ENCODE data around the gene FNDC7.
"Not testable (repeated sequence)": the region's sequence is repeated elsewhere in the genome, so short reads cannot be mapped to it uniquely, and the experiment has no call there.

FNDC7 gene

DNA sequence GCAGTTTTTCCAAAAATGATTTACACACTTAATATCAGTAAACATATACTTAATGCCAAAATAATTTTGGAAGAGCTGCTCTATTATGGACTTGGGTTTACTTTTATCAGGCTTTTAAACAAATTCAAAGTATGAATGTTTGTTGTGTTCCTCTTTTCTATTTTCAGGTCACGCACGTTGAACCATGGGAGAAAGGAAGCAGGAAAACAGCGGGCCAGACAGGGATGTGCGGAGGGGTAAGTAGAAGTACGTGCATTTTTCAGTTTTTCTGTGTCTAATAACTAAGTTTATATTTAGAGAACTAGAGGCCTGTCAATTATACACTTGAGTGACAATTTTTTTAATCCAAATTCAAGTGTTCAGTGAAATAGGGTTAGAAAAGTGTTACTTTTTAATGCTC is 17.2 kb upstream of the FNDC7 start:
- Histone ChIP-seq H3K36me3 (ENCODE audit: control insufficient read depth, insufficient read depth, low read length) (peaks cover 40% of the 10 kb centered on the region), H3K27me3 (replicated peaks; ENCODE audit: control insufficient read depth, insufficient read depth, low read length, poor library complexity, severe bottlenecking) (no peaks in the 10 kb centered on the region), H3K9me3 (ENCODE audit: control insufficient read depth, low read length) (no peaks in the 10 kb centered on the region), H3K4me1 (ENCODE audit: control insufficient read depth, insufficient read depth, low read length, poor library complexity, severe bottlenecking) (peaks cover 22% of the 10 kb centered on the region), H3K4me3 (ENCODE audit: insufficient read depth, low read depth, low read length, poor library complexity, severe bottlenecking) (no peak overlapping the region), H3K27ac (ENCODE audit: insufficient read depth, low read length, poor library complexity, severe bottlenecking) (peak overlapping the region; percentile 18)
- no peak for DNase-seq

DNA sequence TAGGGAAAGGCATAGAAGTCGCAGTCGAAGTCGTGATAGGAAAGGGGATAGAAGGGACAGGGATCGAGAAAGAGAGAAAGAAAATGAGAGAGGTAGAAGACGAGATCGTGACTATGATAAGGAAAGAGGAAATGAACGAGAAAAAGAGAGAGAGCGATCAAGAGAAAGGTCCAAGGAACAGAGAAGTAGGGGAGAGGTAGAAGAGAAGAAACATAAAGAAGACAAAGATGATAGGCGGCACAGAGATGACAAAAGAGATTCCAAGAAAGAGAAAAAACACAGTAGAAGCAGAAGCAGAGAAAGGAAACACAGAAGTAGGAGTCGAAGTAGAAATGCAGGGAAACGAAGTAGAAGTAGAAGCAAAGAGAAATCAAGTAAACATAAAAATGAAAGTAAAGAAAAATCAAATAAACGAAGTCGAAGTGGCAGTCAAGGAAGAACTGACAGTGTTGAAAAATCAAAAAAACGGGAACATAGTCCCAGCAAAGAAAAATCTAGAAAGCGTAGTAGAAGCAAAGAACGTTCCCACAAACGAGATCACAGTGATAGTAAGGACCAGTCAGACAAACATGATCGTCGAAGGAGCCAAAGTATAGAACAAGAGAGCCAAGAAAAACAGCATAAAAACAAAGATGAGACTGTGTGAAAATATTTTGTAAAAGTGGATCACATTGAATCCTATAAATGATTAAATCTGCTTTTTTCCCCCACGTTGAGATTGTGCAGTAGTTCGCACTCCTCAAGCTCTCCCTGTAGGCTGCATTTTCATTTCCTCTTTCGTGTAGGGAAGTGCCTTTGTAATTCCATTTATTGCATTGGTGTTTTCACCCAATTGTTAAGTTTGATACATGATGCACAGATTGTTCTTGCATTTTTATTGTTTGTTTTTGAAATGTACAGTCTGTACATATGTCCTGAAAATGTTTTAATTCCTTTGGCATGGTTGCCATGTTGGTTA is 13.1 kb upstream of the FNDC7 start:
- Histone ChIP-seq H3K4me1 (ENCODE audit: control insufficient read depth, insufficient read depth, low read length, poor library complexity, severe bottlenecking) (peaks cover 25% of the 10 kb centered on the region), H3K27me3 (replicated peaks; ENCODE audit: control insufficient read depth, insufficient read depth, low read length, poor library complexity, severe bottlenecking) (no peaks in the 10 kb centered on the region), H3K27ac (ENCODE audit: insufficient read depth, low read length, poor library complexity, severe bottlenecking) (peak overlapping the region; percentile 58), H3K4me3 (ENCODE audit: insufficient read depth, low read depth, low read length, poor library complexity, severe bottlenecking) (no peak overlapping the region), H3K36me3 (ENCODE audit: control insufficient read depth, insufficient read depth, low read length) (peaks cover 43% of the 10 kb centered on the region), H3K9me3 (ENCODE audit: control insufficient read depth, low read length) (no peaks in the 10 kb centered on the region)
- no peak for DNase-seq

DNA sequence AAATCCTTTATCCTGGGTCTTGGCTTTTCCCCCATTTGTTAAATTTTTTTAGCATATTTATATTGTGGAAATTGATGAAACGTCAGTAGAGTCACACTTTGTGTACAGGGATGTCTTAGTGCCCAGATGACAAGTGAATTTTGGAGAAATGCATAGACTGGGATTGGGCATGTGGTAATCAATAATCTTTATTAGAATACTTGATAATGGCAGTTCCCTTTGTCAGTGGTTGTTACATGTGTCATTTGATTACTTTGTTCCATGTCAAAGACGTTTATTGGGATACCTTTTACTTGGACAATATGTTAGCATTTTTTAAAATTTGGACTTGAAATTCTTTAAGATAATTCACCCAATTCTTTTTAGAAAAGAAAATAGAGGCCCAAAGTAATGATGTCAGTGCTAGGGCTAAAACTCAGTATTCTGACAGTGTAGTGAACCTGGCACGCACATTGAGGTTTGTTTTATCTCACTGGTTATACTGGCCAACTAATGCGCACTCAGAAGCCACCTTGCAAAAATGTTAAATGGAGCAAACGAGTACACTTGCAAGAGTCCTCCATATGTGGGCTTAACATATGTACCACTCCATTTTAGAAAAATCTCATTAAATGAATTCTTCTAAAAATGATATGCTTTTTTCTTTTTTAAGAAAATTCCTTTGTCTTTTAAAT is 11.4 kb upstream of the FNDC7 start:
- no peaks in the 10 kb centered on the region for H3K27me3 ChIP-seq (replicated peaks; ENCODE audit: control insufficient read depth, insufficient read depth, low read length, poor library complexity, severe bottlenecking)
- H3K4me3 ChIP-seq (ENCODE audit: insufficient read depth, low read depth, low read length, poor library complexity, severe bottlenecking), result no peak overlapping the region
- H3K36me3 ChIP-seq (ENCODE audit: control insufficient read depth, insufficient read depth, low read length), result peaks cover 42% of the 10 kb centered on the region
- H3K9me3 ChIP-seq (ENCODE audit: control insufficient read depth, low read length), result no peaks in the 10 kb centered on the region
- no peak overlapping the region for H3K27ac ChIP-seq (ENCODE audit: insufficient read depth, low read length, poor library complexity, severe bottlenecking)
- H3K4me1 ChIP-seq (ENCODE audit: control insufficient read depth, insufficient read depth, low read length, poor library complexity, severe bottlenecking), result peaks cover 22% of the 10 kb centered on the region
- DNase-seq, result no peak

DNA sequence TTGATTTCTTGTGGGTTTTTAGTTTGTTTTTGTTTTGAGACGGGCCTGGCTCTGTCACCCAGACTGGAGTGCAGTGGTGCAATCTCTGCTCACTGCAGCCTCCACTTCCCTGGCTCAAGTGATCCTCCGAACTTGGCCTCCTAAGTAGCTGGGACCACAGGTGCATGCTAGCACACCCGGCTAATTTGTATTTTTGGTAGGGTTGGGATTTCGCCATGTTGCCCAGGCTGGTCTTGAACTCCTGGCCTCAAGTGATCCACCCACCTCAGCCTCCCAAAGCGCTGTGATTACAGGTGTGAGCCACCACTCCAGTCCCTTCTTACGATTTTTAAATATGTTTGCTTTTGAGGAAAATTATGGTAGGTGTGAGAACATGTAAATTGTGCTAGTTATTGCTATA is 10.6 kb upstream of the FNDC7 start:
- not testable (repeated sequence) for H3K9me3 ChIP-seq (ENCODE audit: control insufficient read depth, low read length); H3K27me3 ChIP-seq (replicated peaks; ENCODE audit: control insufficient read depth, insufficient read depth, low read length, poor library complexity, severe bottlenecking); DNase-seq; H3K27ac ChIP-seq (ENCODE audit: insufficient read depth, low read length, poor library complexity, severe bottlenecking); H3K4me3 ChIP-seq (ENCODE audit: insufficient read depth, low read depth, low read length, poor library complexity, severe bottlenecking)
- H3K36me3 ChIP-seq (ENCODE audit: control insufficient read depth, insufficient read depth, low read length), result peaks cover 34% of the 10 kb centered on the region
- peaks cover 16% of the 10 kb centered on the region for H3K4me1 ChIP-seq (ENCODE audit: control insufficient read depth, insufficient read depth, low read length, poor library complexity, severe bottlenecking)

DNA sequence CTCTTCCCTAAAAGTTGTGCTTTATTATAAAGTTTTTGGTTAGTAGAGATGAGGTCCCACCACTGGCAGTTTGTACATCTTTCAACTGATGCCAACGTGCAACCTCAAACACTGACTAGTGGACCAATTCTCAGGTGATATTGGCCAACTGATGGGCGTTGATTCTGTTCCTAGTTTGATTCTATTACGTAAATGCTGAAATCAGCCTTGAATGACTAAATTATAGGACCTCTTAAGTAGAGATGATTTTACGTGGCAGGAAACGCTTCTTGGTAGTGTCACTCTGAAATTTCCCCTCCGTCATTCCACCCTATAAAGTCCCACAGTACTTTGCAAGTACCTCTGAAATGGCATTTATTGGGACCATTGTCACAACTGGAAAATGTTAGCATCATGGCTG is 8.8 kb upstream of the FNDC7 start:
- peak; percentile 0 to 20 (median 15) for DNase-seq
- H3K9me3 ChIP-seq (ENCODE audit: control insufficient read depth, low read length), result no peaks in the 10 kb centered on the region
- H3K27ac ChIP-seq (ENCODE audit: insufficient read depth, low read length, poor library complexity, severe bottlenecking), result peak overlapping the region; percentile 70

DNA sequence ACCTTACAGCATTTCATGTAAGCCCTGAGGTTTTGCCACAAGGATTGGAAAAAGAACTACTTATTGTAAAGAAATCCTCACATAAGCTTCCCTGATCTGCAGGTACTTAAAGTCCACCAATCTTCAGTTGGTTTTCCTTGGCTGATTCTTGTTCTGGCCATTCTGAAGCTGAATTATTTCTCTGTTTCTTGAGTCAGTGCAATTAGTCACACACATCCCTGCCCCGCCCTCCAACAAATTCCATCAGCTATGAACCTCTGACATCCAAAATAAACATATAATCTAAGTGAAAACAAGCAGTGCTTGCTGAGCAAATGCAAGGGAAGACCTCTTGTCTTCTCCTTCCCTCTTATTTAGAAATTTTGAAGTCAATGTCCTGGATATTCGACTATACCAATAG is 8.2 kb upstream of the FNDC7 start:
- no peak overlapping the region for H3K4me3 ChIP-seq (ENCODE audit: insufficient read depth, low read depth, low read length, poor library complexity, severe bottlenecking)
- H3K4me1 ChIP-seq (ENCODE audit: control insufficient read depth, insufficient read depth, low read length, poor library complexity, severe bottlenecking), result peaks cover 9% of the 10 kb centered on the region
- no peaks in the 10 kb centered on the region for H3K27me3 ChIP-seq (replicated peaks; ENCODE audit: control insufficient read depth, insufficient read depth, low read length, poor library complexity, severe bottlenecking)
- peak overlapping the region; percentile 70 for H3K27ac ChIP-seq (ENCODE audit: insufficient read depth, low read length, poor library complexity, severe bottlenecking)
- DNase-seq, result no peak
- peaks cover 11% of the 10 kb centered on the region for H3K36me3 ChIP-seq (ENCODE audit: control insufficient read depth, insufficient read depth, low read length)
- no peaks in the 10 kb centered on the region for H3K9me3 ChIP-seq (ENCODE audit: control insufficient read depth, low read length)

More for the DNA sequence above, 8.8 kb upstream of the FNDC7 start:
- peaks cover 16% of the 10 kb centered on the region for H3K36me3 ChIP-seq (ENCODE audit: control insufficient read depth, insufficient read depth, low read length)
- no peak overlapping the region for H3K4me3 ChIP-seq (ENCODE audit: insufficient read depth, low read depth, low read length, poor library complexity, severe bottlenecking)
- peaks cover 9% of the 10 kb centered on the region for H3K4me1 ChIP-seq (ENCODE audit: control insufficient read depth, insufficient read depth, low read length, poor library complexity, severe bottlenecking)
- H3K27me3 ChIP-seq (replicated peaks; ENCODE audit: control insufficient read depth, insufficient read depth, low read length, poor library complexity, severe bottlenecking), result no peaks in the 10 kb centered on the region

DNA sequence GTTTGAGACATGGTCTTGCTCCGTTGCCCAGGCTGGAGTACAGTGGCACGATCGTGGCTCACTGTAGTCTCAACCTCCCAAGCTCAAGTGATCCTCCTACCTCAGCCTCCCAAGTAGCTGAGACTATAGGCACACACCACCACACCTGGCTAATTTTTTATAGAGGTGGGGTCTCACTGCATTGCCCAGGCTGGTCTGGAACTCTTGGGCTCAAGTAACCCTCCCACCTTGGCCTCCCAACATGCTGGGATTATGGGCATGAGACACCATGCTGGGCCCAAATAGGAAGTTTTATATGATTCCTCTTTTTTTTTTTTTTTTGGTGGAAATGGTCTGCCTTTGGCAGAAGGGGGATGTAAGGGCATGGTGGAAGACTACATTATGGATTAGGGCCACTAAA is 6.1 kb upstream of the FNDC7 start:
- Histone ChIP-seq H3K36me3 (ENCODE audit: control insufficient read depth, insufficient read depth, low read length) (no peaks in the 10 kb centered on the region), H3K27me3 (replicated peaks; ENCODE audit: control insufficient read depth, insufficient read depth, low read length, poor library complexity, severe bottlenecking) (no peaks in the 10 kb centered on the region), H3K27ac (ENCODE audit: insufficient read depth, low read length, poor library complexity, severe bottlenecking) (no peak overlapping the region), H3K9me3 (ENCODE audit: control insufficient read depth, low read length) (no peaks in the 10 kb centered on the region), H3K4me1 (ENCODE audit: control insufficient read depth, insufficient read depth, low read length, poor library complexity, severe bottlenecking) (peaks cover 9% of the 10 kb centered on the region), H3K4me3 (ENCODE audit: insufficient read depth, low read depth, low read length, poor library complexity, severe bottlenecking) (no peak overlapping the region)
- DNase-seq, result no peak

DNA sequence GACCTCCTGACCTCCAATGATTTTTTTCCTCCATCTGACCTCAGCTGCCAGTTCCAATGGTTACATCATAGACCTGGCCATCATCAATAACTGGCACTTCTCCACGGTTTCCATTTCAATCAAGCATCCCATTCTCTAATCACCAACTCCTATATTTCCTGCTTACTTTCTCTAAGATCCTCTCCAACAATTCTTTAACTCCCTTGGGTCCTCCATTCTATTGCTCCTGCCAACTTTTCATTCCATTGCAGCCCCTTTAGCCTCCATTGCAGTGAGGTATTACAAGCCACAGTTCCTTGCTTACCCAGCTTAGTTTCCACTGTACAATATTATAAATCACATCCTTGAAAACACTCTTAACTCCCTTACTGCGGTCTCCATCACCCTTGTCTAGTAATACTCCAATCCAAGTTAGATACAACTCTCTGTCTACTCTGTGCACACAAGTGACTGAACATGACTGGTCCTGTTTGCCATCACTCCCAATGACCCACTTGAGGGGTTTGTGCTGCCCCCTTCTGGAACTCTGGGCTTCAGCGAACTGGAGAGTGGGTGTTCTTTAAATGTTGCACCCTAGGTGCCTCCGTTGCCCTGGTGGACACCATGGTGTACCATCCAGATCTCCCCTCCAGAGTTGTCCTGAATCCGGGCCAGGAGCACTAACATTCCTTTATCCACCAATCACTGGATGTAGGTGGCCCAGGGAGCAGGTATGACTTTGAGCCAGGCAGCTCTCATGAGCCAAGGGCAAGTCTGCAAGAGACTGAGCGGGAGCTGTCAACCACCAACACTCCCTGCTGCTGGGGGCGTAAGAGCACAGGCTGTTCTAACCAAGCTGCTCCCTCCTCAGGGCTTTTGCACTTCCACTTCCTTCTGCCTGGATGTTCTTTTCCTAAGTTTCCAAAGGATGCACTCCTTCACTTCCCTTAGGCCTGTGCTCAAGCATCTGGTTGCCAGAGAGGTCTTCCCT is 3.7 kb upstream of the FNDC7 start:
- H3K27me3 ChIP-seq (replicated peaks; ENCODE audit: control insufficient read depth, insufficient read depth, low read length, poor library complexity, severe bottlenecking), result no peaks in the 10 kb centered on the region
- DNase-seq, result peak; percentile 33 to 50 (median 49)
- H3K4me1 ChIP-seq (ENCODE audit: control insufficient read depth, insufficient read depth, low read length, poor library complexity, severe bottlenecking), result peaks cover 9% of the 10 kb centered on the region
- no peaks in the 10 kb centered on the region for H3K9me3 ChIP-seq (ENCODE audit: control insufficient read depth, low read length)
- H3K27ac ChIP-seq (ENCODE audit: insufficient read depth, low read length, poor library complexity, severe bottlenecking), result no peak overlapping the region
- H3K36me3 ChIP-seq (ENCODE audit: control insufficient read depth, insufficient read depth, low read length), result no peaks in the 10 kb centered on the region
- no peak overlapping the region for H3K4me3 ChIP-seq (ENCODE audit: insufficient read depth, low read depth, low read length, poor library complexity, severe bottlenecking)

DNA sequence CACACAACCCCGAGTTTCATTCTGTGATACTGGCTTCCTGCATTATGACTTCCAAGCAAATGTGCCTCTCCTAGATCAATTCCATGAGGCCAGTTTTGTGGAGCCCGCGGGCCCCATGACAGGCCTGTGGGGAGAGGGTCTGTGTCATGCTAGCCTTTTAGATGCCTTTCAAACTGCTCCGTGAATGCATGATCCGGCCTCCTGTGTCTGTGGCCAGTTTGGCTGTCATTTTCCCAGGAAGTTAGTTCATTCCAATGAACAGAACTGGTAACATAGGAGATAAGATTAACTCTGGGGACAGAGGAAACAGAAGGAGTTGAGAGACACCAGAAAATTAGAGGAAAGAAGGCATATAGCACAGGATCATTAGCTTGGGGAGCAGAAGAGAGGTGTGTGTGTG is 3.2 kb downstream of the FNDC7 start:
- H3K4me3 ChIP-seq (ENCODE audit: insufficient read depth, low read depth, low read length, poor library complexity, severe bottlenecking), result no peak overlapping the region

More for the DNA sequence above, 3.2 kb downstream of the FNDC7 start:
- Histone ChIP-seq H3K27ac (ENCODE audit: insufficient read depth, low read length, poor library complexity, severe bottlenecking) (no peak overlapping the region), H3K27me3 (replicated peaks; ENCODE audit: control insufficient read depth, insufficient read depth, low read length, poor library complexity, severe bottlenecking) (no peaks in the 10 kb centered on the region), H3K9me3 (ENCODE audit: control insufficient read depth, low read length) (no peaks in the 10 kb centered on the region), H3K36me3 (ENCODE audit: control insufficient read depth, insufficient read depth, low read length) (no peaks in the 10 kb centered on the region), H3K4me1 (ENCODE audit: control insufficient read depth, insufficient read depth, low read length, poor library complexity, severe bottlenecking) (no peaks in the 10 kb centered on the region)
- DNase-seq, result no peak
